ENCODE data around the gene SLC2A14. TPM values are rescaled to one million over a fixed set of nuclear protein-coding genes. Genes with fewer than 3 reads are reported as not detected.
"Not testable (repeated sequence)": the region's sequence is repeated elsewhere in the genome, so short reads cannot be mapped to it uniquely, and the experiment has no call there.

The SLC2A14 gene
- total RNA-seq (not detected), polyA plus RNA-seq (ENCODE audit: insufficient read depth, low read depth, low replicate concordance) (not detected)
- long read RNA-seq, donor 1, result 0 reads
- long read RNA-seq, donor 2, result 0 reads
- long read RNA-seq, donor 3, result 0 reads
- long read RNA-seq, donor 4, result 0 reads
- long read RNA-seq, donor 5, result 0 reads
- long read RNA-seq, donor 6, result 0 reads
- long read RNA-seq, donor 7, partial matches to known transcripts, result 0 of 1 reads
- long read RNA-seq, donor 7, other reads (novel, unspliced or antisense), result 1 of 1 reads
- long read RNA-seq, donor 8, result 0 reads
- long read RNA-seq, donor 9, result 0 reads
- long read RNA-seq, donor 10, result 0 reads

GRCh38 chr12:7872566-7873319 is at the start of gene SLC2A14:
Gene SLC2A14 (minus strand): TSS chr12:7872915. CDS start chr12:7869880, 3,035 bp downstream.
- TF ChIP-seq, protein P1, sequence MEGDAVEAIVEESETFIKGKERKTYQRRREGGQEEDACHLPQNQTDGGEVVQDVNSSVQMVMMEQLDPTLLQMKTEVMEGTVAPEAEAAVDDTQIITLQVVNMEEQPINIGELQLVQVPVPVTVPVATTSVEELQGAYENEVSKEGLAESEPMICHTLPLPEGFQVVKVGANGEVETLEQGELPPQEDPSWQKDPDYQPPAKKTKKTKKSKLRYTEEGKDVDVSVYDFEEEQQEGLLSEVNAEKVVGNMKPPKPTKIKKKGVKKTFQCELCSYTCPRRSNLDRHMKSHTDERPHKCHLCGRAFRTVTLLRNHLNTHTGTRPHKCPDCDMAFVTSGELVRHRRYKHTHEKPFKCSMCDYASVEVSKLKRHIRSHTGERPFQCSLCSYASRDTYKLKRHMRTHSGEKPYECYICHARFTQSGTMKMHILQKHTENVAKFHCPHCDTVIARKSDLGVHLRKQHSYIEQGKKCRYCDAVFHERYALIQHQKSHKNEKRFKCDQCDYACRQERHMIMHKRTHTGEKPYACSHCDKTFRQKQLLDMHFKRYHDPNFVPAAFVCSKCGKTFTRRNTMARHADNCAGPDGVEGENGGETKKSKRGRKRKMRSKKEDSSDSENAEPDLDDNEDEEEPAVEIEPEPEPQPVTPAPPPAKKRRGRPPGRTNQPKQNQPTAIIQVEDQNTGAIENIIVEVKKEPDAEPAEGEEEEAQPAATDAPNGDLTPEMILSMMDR (IDR thresholded peaks at IDR 0.05; ENCODE audit: borderline replicate concordance, extremely low read depth, insufficient read depth), result no peak
- intact Hi-C loops (cut with DNase I), result no loop called here
- Histone ChIP-seq H3K36me3 (ENCODE audit: control insufficient read depth in 2 of 3, insufficient read depth in 3 of 3, low read length in 3 of 3) (no peaks in the 10 kb centered on the region), H3K27ac (ENCODE audit: low read depth in 2 of 2, low read length in 2 of 2) (no peak within 1 kb of the TSS), H3K9ac (ENCODE audit: low read length in 3 of 3) (no peak within 1 kb of the TSS), H3K9me3 (ENCODE audit: control insufficient read depth in 2 of 3, insufficient read depth in 1 of 3, low read length in 3 of 3) (no peaks in the 10 kb centered on the region), H3K27me3 (ENCODE audit: control insufficient read depth, insufficient read depth, low read length) (peaks cover 4% of the 10 kb centered on the region), H3K4me3 (ENCODE audit: low read length in 3 of 3) (no peak within 1 kb of the TSS), H3K4me1 (ENCODE audit: control insufficient read depth in 2 of 3, insufficient read depth in 2 of 3, low read depth in 1 of 3, low read length in 3 of 3) (no peaks in the 10 kb centered on the region)
- DNase-seq, result no peak
- FAIRE-seq, result no peak

DNA sequence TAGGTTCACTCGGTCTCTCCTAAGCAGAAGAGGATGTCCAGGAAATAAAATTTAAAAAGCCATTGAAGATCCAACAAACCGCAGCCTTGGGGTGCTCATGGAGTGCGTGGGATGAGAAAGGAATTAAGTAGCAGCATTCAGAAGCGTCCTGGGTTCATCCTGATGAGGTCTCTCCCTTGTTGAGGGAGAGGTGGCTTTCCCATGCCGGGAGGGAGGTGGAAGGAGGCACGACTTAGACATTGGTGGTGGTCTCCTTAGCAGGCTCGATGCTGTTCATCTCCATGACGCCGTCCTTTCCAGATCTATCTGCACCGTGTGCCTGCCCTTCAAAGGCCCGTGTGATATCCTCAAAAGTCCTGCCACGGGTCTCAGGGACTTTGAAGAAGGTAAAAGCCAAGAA is 48.5 kb upstream of the SLC2A14 start:
- H3K27ac ChIP-seq (ENCODE audit: low read depth in 2 of 2, low read length in 2 of 2); DNase-seq; H3K27me3 ChIP-seq (ENCODE audit: control insufficient read depth, insufficient read depth, low read length); H3K9me3 ChIP-seq (ENCODE audit: control insufficient read depth in 2 of 3, insufficient read depth in 1 of 3, low read length in 3 of 3); FAIRE-seq; H3K9ac ChIP-seq (ENCODE audit: low read length in 3 of 3); H3K36me3 ChIP-seq (ENCODE audit: control insufficient read depth in 2 of 3, insufficient read depth in 3 of 3, low read length in 3 of 3); H3K4me1 ChIP-seq (ENCODE audit: control insufficient read depth in 2 of 3, insufficient read depth in 2 of 3, low read depth in 1 of 3, low read length in 3 of 3); intact Hi-C loops (cut with DNase I); H3K4me3 ChIP-seq (ENCODE audit: low read length in 3 of 3): not testable (repeated sequence)

DNA sequence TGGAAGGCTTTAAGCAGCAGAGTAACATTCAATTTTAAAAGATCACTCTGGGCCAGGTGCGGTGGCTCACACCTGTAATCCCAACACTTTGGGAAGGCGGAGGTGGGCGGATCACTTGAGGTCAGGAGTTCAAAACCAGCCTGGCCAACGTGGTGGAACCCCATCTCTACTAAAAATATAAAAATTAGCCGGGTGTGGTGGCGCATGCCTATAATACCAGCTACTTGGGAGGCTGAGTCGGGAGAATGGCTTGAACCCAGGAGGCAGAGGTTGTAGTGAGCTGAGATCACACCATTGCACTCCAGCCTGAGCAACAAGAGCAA is 45.5 kb upstream of the SLC2A14 start:
- H3K4me3 ChIP-seq (ENCODE audit: low read length in 3 of 3); H3K9me3 ChIP-seq (ENCODE audit: control insufficient read depth in 2 of 3, insufficient read depth in 1 of 3, low read length in 3 of 3); H3K27me3 ChIP-seq (ENCODE audit: control insufficient read depth, insufficient read depth, low read length); H3K27ac ChIP-seq (ENCODE audit: low read depth in 2 of 2, low read length in 2 of 2); DNase-seq; H3K36me3 ChIP-seq (ENCODE audit: control insufficient read depth in 2 of 3, insufficient read depth in 3 of 3, low read length in 3 of 3); H3K4me1 ChIP-seq (ENCODE audit: control insufficient read depth in 2 of 3, insufficient read depth in 2 of 3, low read depth in 1 of 3, low read length in 3 of 3); FAIRE-seq; H3K9ac ChIP-seq (ENCODE audit: low read length in 3 of 3): not testable (repeated sequence)
- intact Hi-C loops (cut with DNase I), result loop anchor here (5.0 kb wide), 1 partner anchor 89 kb away; no protein-coding TSS in a partner anchor

DNA sequence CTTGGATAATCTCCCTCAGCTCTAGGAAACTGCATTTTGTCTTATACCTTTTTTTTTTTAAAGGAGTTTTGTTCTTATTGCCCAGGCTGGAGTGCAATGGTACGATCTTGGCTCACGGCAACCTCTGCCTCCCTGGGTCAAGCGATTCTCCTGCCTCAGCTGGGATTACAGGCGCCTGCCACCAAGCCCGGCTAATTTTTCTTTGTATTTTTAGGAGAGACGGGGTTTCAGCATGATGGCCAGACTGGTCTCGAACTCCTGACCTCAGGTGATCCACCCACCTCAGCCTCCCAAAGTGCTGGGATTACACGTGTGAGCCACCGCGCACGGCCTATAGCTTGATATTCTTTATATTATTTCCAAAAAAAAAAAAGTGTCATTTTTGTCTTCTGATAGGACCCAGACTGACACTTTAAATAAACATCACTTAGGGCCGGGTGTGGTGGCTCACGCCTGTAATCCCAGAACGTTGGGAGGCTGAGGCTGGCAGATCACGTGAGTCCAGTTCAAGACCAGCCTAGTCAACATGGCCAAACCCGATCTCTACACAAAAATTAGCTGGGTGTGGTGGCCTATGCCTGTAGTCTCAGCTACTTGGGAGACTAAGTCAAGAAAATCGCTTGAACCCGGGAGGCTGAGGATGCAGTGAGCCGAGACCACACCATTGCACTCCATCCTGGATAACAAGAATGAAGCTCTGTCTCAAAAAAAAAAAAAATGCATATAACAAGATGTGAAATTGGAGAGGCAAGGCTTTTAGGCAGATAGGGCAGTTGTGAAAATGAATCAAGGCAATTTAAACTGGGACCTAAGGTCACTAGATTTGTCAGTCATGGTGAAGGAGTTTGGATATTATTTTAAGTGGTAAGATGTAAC is 44.9 kb upstream of the SLC2A14 start:
- no peak overlapping the region for H3K9ac ChIP-seq (ENCODE audit: low read length in 3 of 3)
- DNase-seq, result no peak
- H3K36me3 ChIP-seq (ENCODE audit: control insufficient read depth in 2 of 3, insufficient read depth in 3 of 3, low read length in 3 of 3), result no peaks in the 10 kb centered on the region
- no peaks in the 10 kb centered on the region for H3K9me3 ChIP-seq (ENCODE audit: control insufficient read depth in 2 of 3, insufficient read depth in 1 of 3, low read length in 3 of 3)
- no peak overlapping the region for H3K27ac ChIP-seq (ENCODE audit: low read depth in 2 of 2, low read length in 2 of 2)
- TF ChIP-seq, protein P1 (IDR thresholded peaks at IDR 0.05; ENCODE audit: borderline replicate concordance, extremely low read depth, insufficient read depth), result no peak
- no peaks in the 10 kb centered on the region for H3K27me3 ChIP-seq (ENCODE audit: control insufficient read depth, insufficient read depth, low read length)
- no peak overlapping the region for H3K4me3 ChIP-seq (ENCODE audit: low read length in 3 of 3)
- intact Hi-C loops (cut with DNase I), result loop anchor here (5.0 kb wide), 1 partner anchor 90 kb away; no protein-coding TSS in a partner anchor
- no peaks in the 10 kb centered on the region for H3K4me1 ChIP-seq (ENCODE audit: control insufficient read depth in 2 of 3, insufficient read depth in 2 of 3, low read depth in 1 of 3, low read length in 3 of 3)
- FAIRE-seq, result no peak
